HG03175 (cell line): Measurements from ENCODE around the gene JAK2.
"Not testable (repeated sequence)": the region's sequence is repeated elsewhere in the genome, so short reads cannot be mapped to it uniquely, and the experiment has no call there.

Experiments used
- ATAC-seq: cut with Tn5 transposase; IDR thresholded peaks from one replicate; pipeline ENCODE4 v1.9.1; 2021; ENCODE audit warnings: mild to moderate bottlenecking, moderate library complexity; ENCODE audit not compliant: unreplicated experiment

Gene JAK2

DNA sequence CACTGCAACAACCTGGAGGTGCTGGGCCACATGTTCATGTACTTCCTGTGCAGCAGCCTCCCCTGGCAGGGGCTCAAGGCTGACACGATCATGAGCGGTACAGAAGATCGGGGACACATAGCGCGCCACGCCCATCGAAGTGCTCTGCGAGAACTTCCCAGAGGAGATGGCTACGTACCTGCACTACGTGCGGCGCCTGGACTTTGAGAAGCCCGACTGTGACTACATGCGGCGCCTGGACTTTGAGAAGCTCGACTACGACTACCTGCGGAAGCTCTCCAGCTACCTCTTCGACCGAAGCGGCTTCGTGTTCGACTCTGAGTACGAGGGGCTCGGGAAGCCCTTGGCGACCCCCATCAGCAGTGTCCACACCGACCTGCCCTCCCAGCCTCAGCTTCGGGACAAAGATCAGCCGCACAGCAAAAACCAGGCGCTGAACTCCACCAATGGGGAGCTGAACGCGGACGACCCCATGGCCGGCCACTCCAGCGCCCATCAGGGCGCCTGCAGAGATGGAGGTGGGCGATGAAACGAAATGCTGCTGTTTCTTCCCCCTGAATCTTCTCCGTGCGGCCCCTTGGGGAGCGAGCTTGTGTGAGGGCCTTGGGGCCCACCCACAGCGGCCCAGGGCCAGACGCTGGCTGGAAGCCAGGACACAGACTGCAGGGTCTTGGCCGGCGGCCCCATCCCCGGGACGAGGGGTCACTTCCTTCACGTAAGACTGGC, 56.5 kb downstream of the JAK2 start:
- no peak for ATAC-seq

DNA sequence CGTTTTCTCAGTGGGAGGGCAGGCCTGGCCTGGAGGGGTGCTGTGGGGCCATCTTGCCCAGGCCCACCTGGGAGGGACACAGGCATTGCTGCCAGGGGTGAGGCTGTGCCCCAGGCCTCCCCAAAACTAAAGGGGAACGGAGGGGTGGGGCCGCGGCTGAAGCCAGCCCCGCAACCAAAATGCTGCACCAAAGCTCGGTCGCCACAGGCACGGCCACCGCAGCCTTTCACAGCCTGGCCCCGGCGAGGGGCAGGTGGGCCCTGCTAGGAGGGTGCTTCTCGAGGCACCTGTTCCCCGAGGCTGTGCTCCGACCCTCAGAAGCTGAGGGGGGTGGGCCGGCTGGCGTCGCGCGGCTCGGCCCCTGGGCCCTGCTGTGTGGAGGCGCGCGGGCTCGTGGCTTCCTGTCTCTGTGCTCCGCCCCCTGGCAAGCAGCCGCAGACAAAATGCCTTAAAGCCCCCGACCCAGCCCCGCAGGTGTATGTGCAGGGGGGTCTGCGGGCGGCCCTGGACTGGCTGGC, 57.6 kb downstream of the JAK2 start:
- ATAC-seq, result no peak

DNA sequence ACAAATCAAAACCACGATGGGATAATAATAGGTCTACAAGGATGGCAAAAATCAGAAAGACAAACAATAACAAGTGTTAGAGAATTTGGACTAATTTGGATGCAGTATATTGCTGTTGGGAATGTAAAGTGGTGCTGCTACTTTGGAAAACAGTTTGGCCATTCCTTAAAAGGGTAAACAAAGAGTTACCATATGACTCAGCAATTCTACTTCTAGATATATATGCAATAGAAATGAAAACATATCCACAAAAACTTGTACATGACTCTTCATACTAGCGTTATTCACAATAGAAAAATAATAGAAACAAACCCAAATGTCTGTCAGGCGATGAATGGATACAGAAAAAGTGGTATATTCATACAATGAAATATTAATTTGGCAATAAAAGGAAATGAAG, 58.3 kb downstream of the JAK2 start:
- no peak for ATAC-seq

DNA sequence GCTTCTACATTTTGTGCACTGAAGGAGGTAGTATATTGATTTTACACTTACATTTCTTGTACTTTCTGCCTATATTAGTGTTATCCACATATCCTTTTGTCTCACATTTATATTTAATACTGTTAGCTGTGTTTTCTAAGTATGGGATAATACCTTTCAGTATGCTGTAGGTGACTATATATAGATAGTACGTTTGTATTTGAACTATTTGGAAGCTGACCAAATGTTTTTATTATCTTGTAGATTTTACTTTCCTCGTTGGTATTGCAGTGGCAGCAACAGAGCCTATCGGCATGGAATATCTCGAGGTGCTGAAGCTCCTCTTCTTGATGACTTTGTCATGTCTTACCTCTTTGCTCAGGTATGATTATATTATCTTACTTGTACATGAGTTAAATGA, 59.1 kb downstream of the JAK2 start:
- ATAC-seq, result no peak

DNA sequence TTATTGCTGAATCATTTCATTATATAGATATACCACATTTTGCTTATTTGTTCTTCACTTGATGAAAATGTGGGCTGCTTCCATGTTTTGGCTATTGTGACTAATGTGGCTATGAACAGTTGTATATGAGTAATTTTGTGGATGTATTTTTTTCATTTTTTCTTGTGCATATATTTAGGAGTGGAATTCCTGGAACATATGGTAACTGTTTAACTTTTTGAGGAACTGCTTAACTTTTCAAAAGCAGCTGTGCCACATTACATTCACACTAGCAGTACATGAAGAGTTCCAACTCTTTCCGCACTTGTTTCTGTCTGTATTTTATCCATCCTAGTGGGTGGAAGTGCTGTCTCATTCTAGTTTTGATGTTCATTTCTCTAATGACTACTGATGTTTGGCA, 67.8 kb downstream of the JAK2 start:
- no peak for ATAC-seq

DNA sequence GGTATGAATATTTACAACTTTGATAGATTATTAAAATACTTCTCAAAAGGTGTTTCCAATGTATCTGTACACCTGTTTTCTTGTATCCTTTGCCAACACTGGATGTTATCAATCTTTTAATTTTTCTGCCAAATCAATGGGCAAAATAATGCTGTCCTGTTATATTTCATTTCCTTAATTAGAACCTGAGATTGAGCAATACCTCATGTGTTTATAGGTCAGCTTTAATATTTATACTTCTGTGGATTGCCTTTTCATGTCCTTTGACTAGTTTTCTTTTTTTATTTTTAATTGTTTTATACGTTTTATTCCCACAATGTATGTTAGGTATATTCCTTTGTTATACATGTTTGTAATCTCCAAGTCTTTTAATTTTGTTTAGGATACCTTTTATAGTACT, 77.6 kb downstream of the JAK2 start:
- no peak for ATAC-seq

DNA sequence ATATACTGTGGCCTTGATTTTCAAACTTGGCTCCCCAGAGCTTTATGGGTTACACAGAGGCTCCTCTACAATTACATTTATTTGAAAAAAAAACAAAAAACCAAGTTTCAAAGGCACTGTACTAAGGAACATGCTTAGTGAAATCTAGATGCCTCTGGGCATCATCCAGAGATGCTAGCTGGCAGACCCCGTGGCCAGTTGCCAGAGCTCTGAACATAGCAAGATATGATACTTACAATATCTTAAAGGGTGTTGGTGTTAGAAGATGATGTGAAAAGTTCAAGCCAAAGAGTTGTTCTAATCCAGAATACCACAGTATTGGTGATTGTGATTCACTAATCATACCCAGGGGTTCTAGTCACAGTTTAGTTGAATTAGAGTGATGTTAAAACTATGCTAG, 87.8 kb downstream of the JAK2 start:
- ATAC-seq, result no peak

DNA sequence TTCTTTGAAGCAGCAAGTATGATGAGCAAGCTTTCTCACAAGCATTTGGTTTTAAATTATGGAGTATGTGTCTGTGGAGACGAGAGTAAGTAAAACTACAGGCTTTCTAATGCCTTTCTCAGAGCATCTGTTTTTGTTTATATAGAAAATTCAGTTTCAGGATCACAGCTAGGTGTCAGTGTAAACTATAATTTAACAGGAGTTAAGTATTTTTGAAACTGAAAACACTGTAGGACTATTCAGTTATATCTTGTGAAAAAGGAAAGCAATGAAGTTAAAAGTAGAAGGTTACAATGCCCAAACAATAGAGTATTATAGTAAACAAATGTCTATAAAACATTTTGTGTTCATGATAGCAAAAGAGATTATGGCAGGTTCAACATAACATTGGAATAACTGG, 88.6 kb downstream of the JAK2 start:
- no peak for ATAC-seq

DNA sequence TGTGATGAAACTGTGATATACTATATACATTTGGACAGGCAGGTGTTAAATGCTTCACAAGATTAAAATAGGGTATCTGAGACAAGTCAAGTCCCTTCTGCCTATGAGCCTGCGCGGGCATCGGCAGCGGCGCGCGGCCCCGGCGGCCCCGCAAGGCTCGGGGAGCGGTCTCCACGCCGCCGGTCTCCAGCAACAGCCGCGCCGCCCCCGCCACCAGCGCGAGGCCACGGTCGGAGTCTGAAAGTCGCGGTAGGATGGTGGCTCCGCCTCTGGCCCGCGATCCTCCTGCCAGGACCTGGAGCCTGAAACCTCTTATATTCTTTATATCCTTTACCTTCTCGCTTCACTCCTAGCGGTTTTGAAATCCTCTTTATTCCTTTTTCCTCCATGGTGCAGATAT, 100.9 kb downstream of the JAK2 start:
- no peak for ATAC-seq

DNA sequence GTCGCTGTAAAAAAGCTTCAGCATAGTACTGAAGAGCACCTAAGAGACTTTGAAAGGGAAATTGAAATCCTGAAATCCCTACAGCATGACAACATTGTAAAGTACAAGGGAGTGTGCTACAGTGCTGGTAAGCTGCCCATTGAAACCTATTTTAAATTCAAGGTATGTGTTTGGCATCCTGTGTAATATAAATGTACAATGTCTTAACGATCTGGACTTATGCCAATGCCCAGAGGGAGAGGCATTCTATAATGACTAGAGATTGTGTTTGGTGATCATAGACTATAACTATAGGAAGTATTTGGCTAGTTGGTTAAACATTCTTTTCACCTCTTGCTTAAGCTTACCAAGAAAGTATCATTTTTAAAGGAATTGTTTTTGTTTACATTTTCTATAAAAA, 104.7 kb downstream of the JAK2 start:
- ATAC-seq, result no peak

DNA sequence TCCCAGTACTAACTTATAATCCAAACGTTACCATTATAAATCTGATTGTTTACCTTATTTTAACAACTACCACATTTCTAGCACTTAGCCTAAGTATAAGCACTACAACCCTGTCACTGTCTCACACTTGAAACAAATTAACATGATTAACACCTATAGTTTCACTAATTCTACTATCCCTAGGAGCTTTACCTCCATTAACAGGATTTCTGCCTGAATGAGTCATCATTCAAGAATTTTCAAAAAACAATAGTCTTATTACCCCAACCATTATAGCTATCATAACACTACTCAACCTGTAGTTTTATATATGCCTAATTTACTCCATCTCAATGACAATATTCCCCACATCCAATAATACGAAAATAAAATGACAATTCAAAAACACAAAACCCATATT, 110.7 kb downstream of the JAK2 start:
- no peak for ATAC-seq

DNA sequence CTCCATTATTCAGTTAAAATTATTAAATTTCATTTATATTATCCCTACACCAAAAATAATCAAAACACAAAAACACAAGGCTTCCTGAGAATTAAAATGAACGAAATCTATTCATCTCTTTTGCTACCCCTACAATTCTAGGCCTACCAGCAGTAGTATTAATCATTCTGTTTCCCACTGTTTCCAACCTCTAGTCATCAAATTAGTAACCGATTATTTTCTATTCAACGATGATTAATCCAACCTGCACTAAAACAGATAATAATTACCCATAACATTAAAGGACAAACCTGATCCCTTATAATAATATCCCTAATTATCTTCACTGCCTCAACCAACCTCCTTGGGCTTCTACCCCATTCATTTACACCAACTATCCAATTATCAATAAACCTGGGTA, 114.4 kb downstream of the JAK2 start:
- ATAC-seq, result no peak

DNA sequence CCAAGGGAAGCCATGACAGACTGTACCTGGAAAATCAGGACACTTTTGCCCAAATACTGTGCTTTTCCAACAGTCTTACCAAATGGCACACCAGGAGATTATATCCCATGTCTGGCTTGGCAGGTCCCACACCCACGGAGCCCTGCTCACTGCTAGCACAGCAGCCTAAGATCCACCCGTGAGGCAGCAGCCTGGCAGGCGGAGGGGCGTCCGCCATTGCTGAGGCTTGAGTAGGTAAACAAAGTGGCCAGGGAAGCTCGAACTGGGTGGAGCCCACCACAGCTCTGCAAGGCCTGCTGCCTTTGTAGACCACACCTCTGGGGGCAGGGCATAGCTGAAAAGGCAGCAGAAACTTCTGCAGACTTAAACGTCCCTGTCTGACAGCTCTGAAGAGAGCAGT, 116.1 kb downstream of the JAK2 start:
- not testable (repeated sequence) for ATAC-seq

DNA sequence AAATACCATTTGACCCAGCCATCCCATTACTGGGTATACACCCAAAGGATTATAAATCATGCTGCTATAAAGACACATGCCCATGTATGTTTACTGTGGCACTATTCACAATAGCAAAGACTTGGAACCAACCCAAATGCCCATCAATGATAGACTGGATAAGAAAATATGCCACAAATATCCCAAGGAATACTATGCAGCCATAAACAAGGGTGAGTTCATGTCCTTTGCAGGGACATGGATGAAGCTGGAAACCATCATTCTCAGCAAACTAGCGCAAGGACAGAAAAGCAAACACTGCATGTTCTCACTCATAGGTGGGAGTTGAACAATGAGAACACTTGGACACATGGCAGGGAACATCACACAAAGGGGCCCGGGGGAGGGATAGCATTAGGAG, 121.4 kb downstream of the JAK2 start:
- ATAC-seq, result not testable (repeated sequence)

DNA sequence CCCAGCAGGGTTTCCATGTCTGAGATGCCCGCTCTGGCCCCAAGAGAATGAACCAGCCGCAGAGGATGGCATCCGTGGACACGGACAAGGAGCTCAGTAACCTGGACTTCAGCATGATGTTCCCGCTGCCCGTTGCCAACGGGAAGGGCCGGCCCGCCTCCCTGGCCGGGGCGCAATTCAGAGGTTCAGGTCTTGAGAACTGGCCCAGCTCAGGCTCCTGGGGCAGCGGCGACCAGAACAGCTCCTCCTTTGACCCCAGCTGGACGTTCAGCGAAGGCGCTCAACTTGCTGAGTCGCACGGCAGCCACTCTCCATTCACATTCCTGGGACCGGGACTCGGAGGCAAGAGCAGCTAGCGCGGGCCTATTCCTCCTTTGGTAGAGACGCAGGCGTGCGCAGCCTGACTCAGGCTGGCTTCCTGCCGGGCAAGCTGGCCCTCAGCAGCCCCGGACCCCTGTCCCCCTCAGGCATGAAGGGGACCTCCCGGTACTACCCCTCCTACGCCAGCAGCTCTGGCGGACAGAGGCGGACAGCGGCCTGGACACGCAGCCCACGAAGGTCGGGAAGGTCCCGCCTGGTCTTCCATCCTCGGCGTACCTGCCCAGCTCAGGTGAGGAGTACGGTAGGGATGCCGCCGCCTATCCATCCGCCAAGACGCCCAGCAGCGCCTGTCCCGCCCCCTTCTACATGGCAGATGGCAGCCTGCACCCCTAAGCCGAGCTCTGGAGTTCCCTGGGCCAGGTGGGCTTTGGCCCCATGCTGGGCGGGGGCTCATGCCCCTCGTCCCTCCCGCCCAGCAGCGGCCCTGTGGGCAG, 126.0 kb downstream of the JAK2 start:
- no peak for ATAC-seq

DNA sequence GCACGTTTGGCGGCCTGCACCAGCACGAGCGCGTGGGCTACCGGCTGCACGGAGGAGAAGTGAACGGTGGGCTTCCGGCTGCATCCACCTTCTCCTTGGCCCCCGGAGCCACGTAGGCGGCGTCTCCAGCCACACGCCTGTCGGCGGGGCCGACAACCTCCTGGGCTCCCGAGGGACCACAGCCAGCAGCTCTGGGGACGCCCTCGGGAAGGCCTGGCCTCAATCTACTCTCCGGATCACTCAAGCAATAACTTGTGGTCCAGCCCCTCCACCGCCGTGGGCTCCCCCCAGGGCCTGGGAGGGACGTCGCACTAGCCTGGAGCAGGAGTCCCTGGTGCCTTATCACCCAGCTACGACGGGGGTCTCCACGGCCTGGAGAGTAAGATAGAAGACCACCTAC, 126.6 kb downstream of the JAK2 start:
- ATAC-seq, result no peak

DNA sequence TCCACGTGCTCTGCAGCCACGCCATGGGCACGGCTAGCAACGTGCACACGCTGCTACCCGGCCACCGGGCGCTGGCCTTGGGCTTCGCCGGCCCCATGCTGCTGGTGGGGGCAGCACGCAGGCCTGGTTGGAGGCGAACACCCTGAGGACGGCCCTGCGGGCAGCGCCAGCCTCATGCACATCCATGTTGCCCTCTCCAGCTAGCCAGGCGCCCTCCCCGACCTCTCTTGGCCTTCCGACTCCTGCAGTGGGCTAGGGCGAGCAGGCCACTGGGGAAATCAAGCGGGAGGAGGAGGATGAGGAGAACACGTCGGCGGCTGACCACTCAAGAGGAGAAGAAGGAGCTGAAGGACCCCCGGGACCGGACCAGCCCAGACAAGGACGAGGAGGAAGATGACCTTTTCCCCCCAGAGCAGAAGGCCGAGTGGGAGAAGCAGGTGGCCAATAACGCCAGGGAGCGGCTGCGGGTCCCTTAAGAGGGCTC, 127.1 kb downstream of the JAK2 start:
- ATAC-seq, result no peak

DNA sequence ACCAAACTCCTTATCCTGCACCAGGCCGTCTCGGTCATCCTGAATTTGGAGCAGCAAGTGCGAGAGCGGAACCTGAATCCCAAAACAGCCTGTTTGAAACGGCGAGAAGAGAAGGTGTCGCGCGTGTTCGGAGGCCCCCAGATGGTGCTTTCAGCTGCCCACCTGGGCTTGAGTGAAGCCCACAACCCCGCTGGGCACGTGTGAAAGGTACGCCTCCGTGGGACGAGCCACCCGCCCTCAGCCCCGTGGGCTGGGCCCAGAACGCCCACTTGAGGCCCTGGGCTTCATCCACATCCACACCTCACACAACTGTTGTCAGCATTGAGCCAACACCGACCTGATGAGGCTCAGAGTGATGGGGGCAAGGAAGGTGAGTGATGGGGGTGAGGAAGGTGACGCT, 127.6 kb downstream of the JAK2 start:
- no peak for ATAC-seq

DNA sequence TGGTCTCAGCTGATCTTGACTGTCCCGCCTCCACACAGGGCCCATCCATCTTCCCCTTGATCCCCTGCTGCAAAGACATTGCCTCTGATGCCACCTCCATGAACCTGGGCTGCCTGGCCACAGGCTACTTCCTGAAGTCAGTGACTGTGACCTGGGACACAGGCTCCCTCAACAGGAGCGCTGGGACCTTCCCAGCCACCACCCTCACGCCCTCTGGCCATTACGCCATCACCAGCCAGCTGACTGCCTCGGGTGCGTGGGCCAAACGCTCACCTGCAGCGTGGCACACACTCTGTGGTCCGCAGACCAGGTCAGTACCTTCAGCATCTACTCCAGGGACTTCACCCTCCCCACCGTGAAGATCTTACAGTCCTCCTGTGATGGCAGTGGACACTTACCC, 128.5 kb downstream of the JAK2 start:
- ATAC-seq, result no peak

DNA sequence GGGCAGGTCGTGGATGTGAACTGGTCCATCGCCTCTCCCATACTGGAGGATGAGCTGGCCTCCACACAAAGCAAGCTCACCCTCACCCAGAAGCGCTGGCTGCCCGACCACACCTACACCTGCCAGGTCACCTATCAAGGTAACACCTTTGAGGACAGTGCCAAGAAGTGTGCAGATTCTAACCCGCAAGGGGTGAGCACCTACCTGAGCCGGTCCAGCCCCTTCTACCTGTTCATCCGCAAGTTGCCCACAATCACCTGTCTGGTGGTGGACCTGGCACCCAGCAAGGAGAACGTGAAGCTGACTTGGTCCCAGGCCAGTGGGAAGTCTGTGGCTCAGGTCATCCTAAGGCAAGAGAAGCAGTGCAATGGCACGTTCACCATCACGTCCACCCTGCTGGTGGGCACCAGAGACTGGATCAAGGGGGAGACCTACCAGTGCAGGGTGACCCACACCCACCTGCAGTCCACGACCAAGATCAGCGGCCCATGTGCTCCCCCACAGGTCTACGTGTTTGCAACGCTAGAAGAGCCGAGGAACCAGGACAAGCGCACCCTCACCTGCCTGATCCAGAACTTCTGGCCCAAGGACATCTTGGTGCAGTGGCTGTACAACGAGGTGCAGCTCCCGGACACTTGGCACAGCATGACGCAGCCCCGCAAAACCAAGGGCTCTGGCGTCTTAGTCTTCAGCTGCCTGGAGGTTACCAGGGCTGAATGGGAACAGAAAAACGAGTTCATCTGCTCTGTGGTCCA, 129.1 kb downstream of the JAK2 start:
- no peak for ATAC-seq

DNA sequence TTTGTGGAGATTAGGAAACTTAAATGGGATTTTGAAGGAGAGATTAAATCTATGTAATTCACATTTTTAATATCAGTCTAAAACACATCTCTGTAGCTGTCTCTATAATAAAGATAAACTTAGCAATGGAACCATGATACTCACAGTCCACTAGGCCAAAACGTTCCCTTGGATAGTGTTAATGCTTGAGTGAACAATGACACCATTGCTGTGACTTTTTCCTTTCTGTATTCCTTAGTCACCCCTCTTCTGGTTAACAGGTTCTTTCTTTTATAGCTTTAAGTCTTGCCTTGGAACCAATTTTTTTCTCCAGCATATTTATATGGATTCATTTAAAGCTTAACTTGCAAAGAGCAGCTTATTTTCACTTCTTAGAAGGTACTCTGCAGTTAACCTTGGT, 137.0 kb downstream of the JAK2 start:
- ATAC-seq, result no peak
